Hepatocyte (in vitro differentiated cells): ENCODE results near the gene MTFR1L. TPM values are rescaled to one million over a fixed set of nuclear protein-coding genes. Genes with fewer than 3 reads are reported as not detected.

ENCODE experiments used
- DNase-seq: peaks from one replicate; pipeline ENCODE4 v3.0.0-alpha.2; 2016; ENCODE audit warnings: low spot score
- H2AFZ ChIP-seq: fragments of 200-600 bp; sonication (generic); 2 replicates; pipeline ENCODE4 v1.6.0; 2016; ENCODE audit warnings: antibody characterized with exemption, mild to moderate bottlenecking
- H3K27ac ChIP-seq: fragments of 200-600 bp; sonication (generic); 2 replicates; pipeline ENCODE4 v1.5.1; 2016; ENCODE audit warnings: mild to moderate bottlenecking
- H3K27me3 ChIP-seq: fragments of 200-600 bp; sonication (generic); 2 replicates; pipeline ENCODE4 v1.6.1; 2016
- H3K36me3 ChIP-seq: fragments of 200-600 bp; sonication (generic); replicated peaks from 2 replicates; pipeline ENCODE4 v1.5.1; 2016; ENCODE audit warnings: low read depth; ENCODE audit not compliant: insufficient read depth
- H3K4me1 ChIP-seq: fragments of 200-600 bp; sonication (generic); 2 replicates; pipeline ENCODE4 v1.5.1; 2016; ENCODE audit warnings: mild to moderate bottlenecking, moderate library complexity; ENCODE audit not compliant: insufficient read depth
- H3K4me2 ChIP-seq: fragments of 200-600 bp; sonication (generic); 2 replicates; pipeline ENCODE4 v1.6.0; 2016
- H3K4me3 ChIP-seq: fragments of 200-600 bp; sonication (generic); 2 replicates; pipeline ENCODE4 v1.5.1; 2016; ENCODE audit warnings: mild to moderate bottlenecking
- H3K79me2 ChIP-seq: fragments of 200-600 bp; sonication (generic); 2 replicates; pipeline ENCODE4 v1.6.0; 2017; ENCODE audit warnings: mild to moderate bottlenecking
- H3K9me2 ChIP-seq: fragments of 200-600 bp; sonication (generic); replicated peaks from 2 replicates; pipeline ENCODE4 v1.6.0; 2017; ENCODE audit warnings: mild to moderate bottlenecking; ENCODE audit not compliant: insufficient read depth
- H3K9me3 ChIP-seq: fragments of 200-600 bp; sonication (generic); 2 replicates; pipeline ENCODE4 v1.5.1; 2016; ENCODE audit warnings: low read depth, mild to moderate bottlenecking
- H4K20me1 ChIP-seq: fragments of 200-600 bp; sonication (generic); 2 replicates; pipeline ENCODE4 v1.6.0; 2016; ENCODE audit warnings: mild to moderate bottlenecking; ENCODE audit not compliant: insufficient read depth, poor library complexity, severe bottlenecking
- CTCF ChIP-seq: fragments of 200-600 bp; sonication (generic); IDR thresholded peaks from 2 replicates; pipeline ENCODE4 v1.5.1; 2016; ENCODE audit warnings: antibody characterized with exemption, mild to moderate bottlenecking; ENCODE audit not compliant: poor library complexity
- EZH2 ChIP-seq: fragments of 200-600 bp; sonication (generic); IDR thresholded peaks from 2 replicates; pipeline ENCODE4 v1.6.1; 2016; ENCODE audit warnings: antibody characterized with exemption, mild to moderate bottlenecking, borderline replicate concordance
- EZH2phosphoT487 ChIP-seq: fragments of 200-600 bp; sonication (generic); IDR thresholded peaks from one replicate; pipeline ENCODE4 v1.6.1; 2018; ENCODE audit warnings: antibody characterized with exemption, mild to moderate bottlenecking, low read depth, moderate library complexity; ENCODE audit not compliant: unreplicated experiment, severe bottlenecking
- WGBS: methylation state at CpG from one replicate; pipeline ENCODE4 v1.1.6; 2016; ENCODE audit warnings: low lambda C conversion rate; ENCODE audit errors: missing lambda C conversion rate; 5-methylcytosine and 5-hydroxymethylcytosine counted together
- polyA plus RNA-seq: library from polyadenylated mRNA; unstranded; fragments of >200 nt; fragmentation: Nextera tagmentation; extraction: Ambion mirVana; gene quantifications from 2 replicates; pipeline ENCODE4 v1.2.1, GENCODE V29; 2016
- total RNA-seq: library from RNA; depleted of rRNA; stranded (reverse); fragments of >200 nt; gene quantifications from 2 replicates; pipeline ENCODE4 v1.2.3, GENCODE V29; 2014

The MTFR1L gene
- total and polyA plus RNA-seq, 2 experiments from 2014 or later, result 62.6 to 103 TPM

GRCh38 chr1:25831569-25832196 is 11.9 kb downstream of the MTFR1L start:
- Histone ChIP-seq H2AFZ (no peak overlapping the region), H3K9me3 (no peaks in the 10 kb centered on the region), H3K36me3 (no peaks in the 10 kb centered on the region), H3K4me3 (no peak overlapping the region), H3K79me2 (no peaks in the 10 kb centered on the region), H3K27ac (peak overlapping the region; percentile 33), H3K27me3 (no peaks in the 10 kb centered on the region), H3K4me1 (peaks cover 3% of the 10 kb centered on the region), H3K4me2 (no peak overlapping the region), H4K20me1 (no peaks in the 10 kb centered on the region), H3K9me2 (no peaks in the 10 kb centered on the region)
- TF ChIP-seq EZH2, result no peak
- TF ChIP-seq EZH2phosphoT487, result no peak
- no peak for TF ChIP-seq CTCF
- DNase-seq, result no peak
- WGBS, result 58% methylated on average over 5 of the region's 5 CpGs

- no peak overlapping the region for H3K4me2 ChIP-seq
- no peak for TF ChIP-seq EZH2
- no peak for TF ChIP-seq CTCF
- TF ChIP-seq EZH2phosphoT487, result no peak
- H3K4me3 ChIP-seq, result no peak overlapping the region
- H3K36me3 ChIP-seq, result no peaks in the 10 kb centered on the region
- 64% methylated on average over 6 of the region's 6 CpGs for WGBS
- H3K9me3 ChIP-seq, result no peaks in the 10 kb centered on the region
- H4K20me1 ChIP-seq, result no peaks in the 10 kb centered on the region
- H3K27ac ChIP-seq, result peak overlapping the region; percentile 33
- no peak overlapping the region for H2AFZ ChIP-seq
- DNase-seq, result peak; percentile 54
- no peaks in the 10 kb centered on the region for H3K79me2 ChIP-seq
- H3K4me1 ChIP-seq, result peaks cover 3% of the 10 kb centered on the region
- no peaks in the 10 kb centered on the region for H3K9me2 ChIP-seq
- no peaks in the 10 kb centered on the region for H3K27me3 ChIP-seq
These were observed 12.7 kb downstream of the MTFR1L start for GRCh38 chr1:25832336-25833037.

GRCh38 chr1:25833158-25833557 is 13.4 kb downstream of the MTFR1L start:
- Histone ChIP-seq H2AFZ (no peak overlapping the region), H3K4me3 (no peak overlapping the region), H3K9me2 (no peaks in the 10 kb centered on the region), H3K36me3 (no peaks in the 10 kb centered on the region), H3K27ac (no peak overlapping the region), H3K4me2 (no peak overlapping the region), H3K9me3 (no peaks in the 10 kb centered on the region), H4K20me1 (no peaks in the 10 kb centered on the region), H3K27me3 (no peaks in the 10 kb centered on the region), H3K4me1 (peaks cover 3% of the 10 kb centered on the region), H3K79me2 (no peaks in the 10 kb centered on the region)
- DNase-seq, result no peak
- 97% methylated on average over 5 of the region's 5 CpGs for WGBS
- TF ChIP-seq EZH2phosphoT487 (no peak), CTCF (no peak), EZH2 (no peak)
